HK-2 (cell line): ENCODE measurements around the gene ILDR1.
"Not testable (repeated sequence)": the region's sequence is repeated elsewhere in the genome, so short reads cannot be mapped to it uniquely, and the experiment has no call there.

ENCODE experiments used
- DNase-seq: peaks from one replicate; pipeline ENCODE4 v3.0.0-alpha.2; 2018; ENCODE audit not compliant: unreplicated experiment

Gene ILDR1

GRCh38 chr3:121943431-121943830, 78.6 kb downstream of the ILDR1 start:
- DNase-seq, result no peak

GRCh38 chr3:121942116-121942786, 79.8 kb downstream of the ILDR1 start:
- no peak for DNase-seq

GRCh38 chr3:121941592-121941991, 80.5 kb downstream of the ILDR1 start:
- DNase-seq, result no peak

- DNase-seq, result not testable (repeated sequence)
Observed at GRCh38 chr3:121938141-121938855, 83.7 kb downstream of the ILDR1 start.
